Body of pancreas (tissue), 4 donors: ENCODE measurements around the gene ANO10. TPM values are rescaled to one million over a fixed set of nuclear protein-coding genes. Genes with fewer than 3 reads are reported as not detected.

ENCODE experiments used
- ATAC-seq: fragments of 150-250 bp; one replicate; pipeline ENCODE4 v1.9.1; 2016
- DNase-seq, 4 donors: peaks; one replicate each; pipeline ENCODE4 v3.0.0-alpha.2; 2019
- H3K27ac ChIP-seq, 4 donors: fragments of 200-600 bp; sonication (generic); 1 replicate in 3 of 4; 2 replicates in 1 of 4; pipeline versions ENCODE4 v1.5.1 to v1.6.1; 2016 to 2019; ENCODE audit warnings: mild to moderate bottlenecking in 1 of 4, mixed read lengths in 1 of 4, moderate library complexity in 1 of 4
- H3K27me3 ChIP-seq, 2 donors: fragments of 200-600 bp; sonication (generic); one replicate each; pipeline ENCODE4 v1.6.0; 2016; ENCODE audit warnings: mild to moderate bottlenecking in 1 of 2
- H3K36me3 ChIP-seq, 2 donors: fragments of 200-600 bp; sonication (generic); replicated peaks in 1 of 2; 2 replicates each; pipeline ENCODE4 v1.5.1; 2016; ENCODE audit warnings: low read depth in 2 of 2; ENCODE audit not compliant: insufficient read depth in 1 of 2
- H3K4me1 ChIP-seq: fragments of 200-600 bp; sonication (generic); one replicate; pipeline ENCODE4 v1.6.0; 2016
- H3K4me3 ChIP-seq, 2 donors: fragments of 200-600 bp; sonication (generic); 1 replicate in 1 of 2; 2 replicates in 1 of 2; pipeline ENCODE4 v1.5.1; 2016 to 2019
- H3K9me3 ChIP-seq, 3 donors: fragments of 200-600 bp; sonication (generic); 1 replicate in 2 of 3; 2 replicates in 1 of 3; pipeline ENCODE4 v1.5.1; 2016
- CTCF ChIP-seq, 7 experiments: fragments of 450-650 bp in 4 of 7; fragments of 200-600 bp in 3 of 7; sonication (generic) in 3 of 7; IDR thresholded peaks; one replicate each; pipeline ENCODE4 v1.5.1; 2016 to 2019; ENCODE audit warnings: antibody characterized with exemption in 7 of 7
- POLR2A ChIP-seq, 3 donors: fragments of 450-650 bp; IDR thresholded peaks; one replicate each; pipeline ENCODE4 v1.6.1; 2016; ENCODE audit warnings: antibody characterized with exemption in 3 of 3, mild to moderate bottlenecking in 2 of 3
- WGBS, 2 donors: methylation state at CpG; one replicate each; pipeline ENCODE4 v1.1.5; 2017; 5-methylcytosine and 5-hydroxymethylcytosine counted together
- intact Hi-C: fragments of 100-400 bp; cut with DNase I; formaldehyde crosslinking; loops from one replicate; pipeline ENCODE4 v1.15.1; 2023
- total RNA-seq, 2 donors: library from RNA; depleted of rRNA; stranded (reverse); fragments of >200 nt; gene quantifications; one replicate each; pipeline ENCODE4 v1.1.0, GENCODE V29; 2016

Gene ANO10
- total RNA-seq, 2 donors from 2014 or later = 14.3 to 16.2 TPM

GRCh38 chr3:43370293-43370980 lies 251.4 kb downstream of the ANO10 start:
- no peak for DNase-seq
- Histone ChIP-seq H3K27me3 (no peaks in the 10 kb centered on the region), H3K27ac (no peak overlapping the region), H3K4me3 (no peak overlapping the region), H3K36me3 (no peaks in the 10 kb centered on the region), H3K4me1 (no peaks in the 10 kb centered on the region), H3K9me3 (no peaks in the 10 kb centered on the region)
- 64 to 92% methylated on average over 5 to 6 of the region's 6 CpGs for WGBS, 2 donors
- ATAC-seq = no peak
- TF ChIP-seq POLR2A (IDR thresholded peaks at IDR 0.05) (no peak), CTCF (IDR thresholded peaks at IDR 0.05) (no peak)
- intact Hi-C loops = loop anchor here (10.0 kb wide), 2 partner anchors 206 to 406 kb away; no protein-coding TSS in a partner anchor

DNA sequence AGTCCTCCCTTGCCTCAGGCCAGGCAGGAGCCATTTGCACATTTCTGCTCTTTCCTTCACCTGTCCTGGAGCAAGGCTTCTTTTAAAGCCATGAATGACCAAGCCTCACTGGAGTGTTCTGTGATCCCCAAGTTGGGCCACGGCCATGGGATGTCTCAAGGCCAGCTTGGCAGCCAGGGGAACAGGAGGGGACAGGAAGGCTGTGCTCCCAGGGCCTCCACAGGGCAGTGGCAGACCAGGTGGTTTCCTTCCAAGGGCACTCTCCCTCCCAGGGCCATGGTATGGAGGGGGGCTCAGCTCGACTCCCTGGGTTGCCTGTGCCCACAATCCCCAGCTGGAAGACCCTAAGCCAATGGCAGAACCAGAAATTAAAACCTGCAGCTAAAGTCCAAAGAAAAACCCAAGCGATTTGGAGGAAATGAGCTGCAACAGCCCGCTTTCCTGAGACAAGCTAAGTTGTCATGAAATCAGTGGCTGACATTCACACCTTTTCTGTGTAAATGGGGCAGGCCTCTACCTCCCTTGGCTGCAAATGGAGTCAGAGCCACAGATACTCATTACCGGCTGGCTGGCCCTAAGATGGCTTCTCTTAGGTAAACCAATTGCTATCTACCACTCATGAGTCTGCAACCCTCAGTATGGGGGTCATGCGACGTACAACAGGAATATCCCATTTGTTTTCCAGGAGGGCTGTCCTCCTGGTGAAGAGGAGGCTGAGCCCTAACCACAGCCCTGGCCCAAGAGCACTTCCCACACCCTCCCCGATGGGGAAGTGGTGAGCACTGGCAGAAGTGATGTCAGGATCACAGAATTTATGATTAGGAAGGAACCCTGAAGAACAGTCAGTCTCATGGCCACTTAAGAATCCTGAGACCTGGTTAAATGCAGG lies 252.2 kb downstream of the ANO10 start:
- no peaks in the 10 kb centered on the region for H3K36me3 ChIP-seq
- 80 to 92% methylated on average over 7 to 8 of the region's 8 CpGs for WGBS, 2 donors
- H3K27me3 ChIP-seq = no peaks in the 10 kb centered on the region
- intact Hi-C loops = loop anchor here (10.0 kb wide), 2 partner anchors 205 to 405 kb away; no protein-coding TSS in a partner anchor
- H3K27ac ChIP-seq = no peak overlapping the region
- no peak overlapping the region for H3K4me3 ChIP-seq
- TF ChIP-seq POLR2A (IDR thresholded peaks at IDR 0.05) = no peak
- TF ChIP-seq CTCF (IDR thresholded peaks at IDR 0.05) = no peak
- DNase-seq (no peak), ATAC-seq (no peak)
- no peaks in the 10 kb centered on the region for H3K4me1 ChIP-seq
- H3K9me3 ChIP-seq = no peaks in the 10 kb centered on the region

GRCh38 chr3:43366885-43367284 lies 254.9 kb downstream of the ANO10 start:
- no peak overlapping the region for H3K27ac ChIP-seq
- TF ChIP-seq CTCF (IDR thresholded peaks at IDR 0.05) (no peak), POLR2A (IDR thresholded peaks at IDR 0.05) (no peak)
- 88 to 92% methylated on average over 9 of the region's 9 CpGs for WGBS, 2 donors
- no peaks in the 10 kb centered on the region for H3K27me3 ChIP-seq
- intact Hi-C loops = no loop called here
- H3K9me3 ChIP-seq = no peaks in the 10 kb centered on the region
- H3K4me3 ChIP-seq = no peak overlapping the region
- no peaks in the 10 kb centered on the region for H3K36me3 ChIP-seq
- ATAC-seq (no peak), DNase-seq (no peak)
- H3K4me1 ChIP-seq = no peaks in the 10 kb centered on the region

GRCh38 chr3:43366481-43366880 lies 255.3 kb downstream of the ANO10 start:
- no peak for ATAC-seq
- no peak for DNase-seq
- Histone ChIP-seq H3K27ac (no peak overlapping the region), H3K27me3 (no peaks in the 10 kb centered on the region), H3K9me3 (no peaks in the 10 kb centered on the region), H3K4me1 (no peaks in the 10 kb centered on the region), H3K36me3 (no peaks in the 10 kb centered on the region), H3K4me3 (no peak overlapping the region)
- intact Hi-C loops = no loop called here
- no peak for TF ChIP-seq CTCF (IDR thresholded peaks at IDR 0.05)
- TF ChIP-seq POLR2A (IDR thresholded peaks at IDR 0.05) = no peak
- 77 to 88% methylated on average over 11 of the region's 11 CpGs for WGBS, 2 donors
